ENCODE measurements around the gene TPST1.
"Not testable (repeated sequence)": the region's sequence is repeated elsewhere in the genome, so short reads cannot be mapped to it uniquely, and the experiment has no call there.

- not testable (repeated sequence) for TF ChIP-seq CTCF, POLR2A (IDR thresholded peaks at IDR 0.05)
Measured at GRCh38 chr7:66396052-66396451, 190.9 kb downstream of the TPST1 start.

Data from Peyer's patch (tissue), 4 donors.